ENCODE data around the gene BRCA2. TPM values are rescaled to one million over a fixed set of nuclear protein-coding genes. Genes with fewer than 3 reads are reported as not detected.

Gene BRCA2
- total RNA-seq, 4 donors from 2014 or later, result 2.1 to 6.1 (median 4.1) TPM

DNA sequence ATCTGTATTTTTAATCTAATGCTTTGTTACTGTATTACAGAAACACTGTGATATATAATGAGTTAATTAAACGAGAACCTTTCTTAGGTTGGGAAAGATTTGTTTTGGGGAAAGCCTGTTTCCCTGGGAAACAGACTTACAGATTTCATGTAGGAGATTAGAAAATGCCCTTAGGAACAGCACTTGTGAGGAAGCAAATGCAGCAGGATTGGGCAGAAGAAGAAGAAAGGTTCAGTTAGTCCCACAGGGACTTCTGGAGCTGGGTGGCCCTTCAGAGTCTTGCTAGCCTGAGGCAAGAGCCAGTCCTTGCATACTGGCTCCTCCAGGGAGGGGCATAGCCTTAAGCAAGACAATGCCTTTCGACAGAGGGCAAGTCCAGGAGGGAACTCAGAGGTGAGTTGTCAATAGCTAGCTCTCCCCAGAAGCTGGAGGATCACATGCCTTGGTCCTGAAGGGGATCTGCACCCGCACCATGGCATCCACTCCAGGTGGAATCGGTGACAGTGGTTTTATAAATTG lies 75.9 kb downstream of the BRCA2 start:
- 35 to 47% methylated on average over 4 of the region's 4 CpGs for WGBS, 2 donors
- TF ChIP-seq, protein P1, sequence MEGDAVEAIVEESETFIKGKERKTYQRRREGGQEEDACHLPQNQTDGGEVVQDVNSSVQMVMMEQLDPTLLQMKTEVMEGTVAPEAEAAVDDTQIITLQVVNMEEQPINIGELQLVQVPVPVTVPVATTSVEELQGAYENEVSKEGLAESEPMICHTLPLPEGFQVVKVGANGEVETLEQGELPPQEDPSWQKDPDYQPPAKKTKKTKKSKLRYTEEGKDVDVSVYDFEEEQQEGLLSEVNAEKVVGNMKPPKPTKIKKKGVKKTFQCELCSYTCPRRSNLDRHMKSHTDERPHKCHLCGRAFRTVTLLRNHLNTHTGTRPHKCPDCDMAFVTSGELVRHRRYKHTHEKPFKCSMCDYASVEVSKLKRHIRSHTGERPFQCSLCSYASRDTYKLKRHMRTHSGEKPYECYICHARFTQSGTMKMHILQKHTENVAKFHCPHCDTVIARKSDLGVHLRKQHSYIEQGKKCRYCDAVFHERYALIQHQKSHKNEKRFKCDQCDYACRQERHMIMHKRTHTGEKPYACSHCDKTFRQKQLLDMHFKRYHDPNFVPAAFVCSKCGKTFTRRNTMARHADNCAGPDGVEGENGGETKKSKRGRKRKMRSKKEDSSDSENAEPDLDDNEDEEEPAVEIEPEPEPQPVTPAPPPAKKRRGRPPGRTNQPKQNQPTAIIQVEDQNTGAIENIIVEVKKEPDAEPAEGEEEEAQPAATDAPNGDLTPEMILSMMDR (IDR thresholded peaks at IDR 0.05), result no peak
- TF ChIP-seq POLR2A (IDR thresholded peaks at IDR 0.05), result no peak
- H3K4me1 ChIP-seq, result peaks cover 0 to 17% (median 3%) of the 10 kb centered on the region in 3 donors
- DNase-seq, result no peak
- intact Hi-C loops (cut with DNase I), result no loop called here
- H3K9me3 ChIP-seq, result no peaks in the 10 kb centered on the region
- no peak overlapping the region for H3K27ac ChIP-seq
- H3K4me3 ChIP-seq, result no peak overlapping the region
- no peaks in the 10 kb centered on the region for H3K36me3 ChIP-seq
- H3K27me3 ChIP-seq, result no peaks in the 10 kb centered on the region

DNA sequence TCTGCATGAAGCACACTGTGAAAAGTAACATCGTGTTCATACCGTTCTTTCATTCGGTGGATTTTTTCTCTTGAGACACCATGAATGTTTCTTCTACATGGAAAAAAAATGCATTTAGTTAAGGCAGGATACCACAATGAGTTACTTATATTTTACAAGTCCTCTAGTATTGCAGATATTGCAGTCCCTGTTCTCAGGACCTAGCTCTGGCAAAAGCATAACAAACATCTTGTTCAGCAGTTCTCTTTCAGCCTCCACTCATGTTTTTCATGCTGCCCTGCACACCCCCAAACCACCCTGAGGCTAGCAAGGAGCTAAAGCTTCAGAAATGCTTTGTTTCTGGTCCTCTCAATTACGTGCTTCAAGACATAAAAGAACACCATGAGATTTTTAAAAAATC lies 87.8 kb downstream of the BRCA2 start:
- intact Hi-C loops (cut with DNase I), result no loop called here
- no peaks in the 10 kb centered on the region for H3K27me3 ChIP-seq
- H3K4me1 ChIP-seq, result peaks cover 0 to 2% (median 0%) of the 10 kb centered on the region in 3 donors
- peaks cover 0 to 65% (median 0%) of the 10 kb centered on the region in 3 donors for H3K36me3 ChIP-seq
- no peak overlapping the region for H3K4me3 ChIP-seq
- no peak overlapping the region for H3K27ac ChIP-seq
- TF ChIP-seq POLR2A (IDR thresholded peaks at IDR 0.05), result no peak
- TF ChIP-seq, protein P1 (IDR thresholded peaks at IDR 0.05), result no peak
- no peaks in the 10 kb centered on the region for H3K9me3 ChIP-seq
- WGBS, 2 donors, result 90 to 92% methylated on average over 4 of the region's 4 CpGs
- DNase-seq, result no peak

DNA sequence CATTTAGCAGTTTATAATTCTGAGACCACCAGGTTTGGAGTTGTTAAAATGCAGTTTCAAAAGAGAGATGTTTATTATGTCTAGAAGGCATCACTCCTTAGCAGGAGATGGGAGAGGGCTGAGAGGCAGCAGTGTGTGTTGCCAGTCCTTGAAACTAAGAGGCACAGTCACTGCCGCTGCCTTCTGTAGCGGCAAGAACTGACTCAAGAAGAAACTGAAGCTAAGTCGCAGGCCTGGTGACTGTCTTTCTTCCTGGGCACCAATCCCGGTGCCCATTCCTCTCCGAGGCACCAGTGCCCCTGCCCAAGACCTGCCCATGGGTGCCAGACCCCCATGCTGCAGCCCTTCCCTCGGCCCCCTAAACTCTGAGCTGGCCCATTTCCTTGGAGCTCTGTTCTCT lies 92.5 kb downstream of the BRCA2 start:
- TF ChIP-seq POLR2A (IDR thresholded peaks at IDR 0.05), result no peak
- TF ChIP-seq, protein P1 (IDR thresholded peaks at IDR 0.05), result no peak
- intact Hi-C loops (cut with DNase I), result no loop called here
- H3K27me3 ChIP-seq, result no peaks in the 10 kb centered on the region
- WGBS, 2 donors, result 88 to 93% methylated on average over 6 of the region's 6 CpGs
- peaks cover 0 to 25% (median 7%) of the 10 kb centered on the region in 3 donors for H3K4me1 ChIP-seq
- H3K36me3 ChIP-seq, result peaks cover 0 to 43% (median 0%) of the 10 kb centered on the region in 3 donors
- H3K4me3 ChIP-seq, result no peak overlapping the region
- H3K27ac ChIP-seq, result no peak overlapping the region
- H3K9me3 ChIP-seq, result no peaks in the 10 kb centered on the region
- no peak for DNase-seq

DNA sequence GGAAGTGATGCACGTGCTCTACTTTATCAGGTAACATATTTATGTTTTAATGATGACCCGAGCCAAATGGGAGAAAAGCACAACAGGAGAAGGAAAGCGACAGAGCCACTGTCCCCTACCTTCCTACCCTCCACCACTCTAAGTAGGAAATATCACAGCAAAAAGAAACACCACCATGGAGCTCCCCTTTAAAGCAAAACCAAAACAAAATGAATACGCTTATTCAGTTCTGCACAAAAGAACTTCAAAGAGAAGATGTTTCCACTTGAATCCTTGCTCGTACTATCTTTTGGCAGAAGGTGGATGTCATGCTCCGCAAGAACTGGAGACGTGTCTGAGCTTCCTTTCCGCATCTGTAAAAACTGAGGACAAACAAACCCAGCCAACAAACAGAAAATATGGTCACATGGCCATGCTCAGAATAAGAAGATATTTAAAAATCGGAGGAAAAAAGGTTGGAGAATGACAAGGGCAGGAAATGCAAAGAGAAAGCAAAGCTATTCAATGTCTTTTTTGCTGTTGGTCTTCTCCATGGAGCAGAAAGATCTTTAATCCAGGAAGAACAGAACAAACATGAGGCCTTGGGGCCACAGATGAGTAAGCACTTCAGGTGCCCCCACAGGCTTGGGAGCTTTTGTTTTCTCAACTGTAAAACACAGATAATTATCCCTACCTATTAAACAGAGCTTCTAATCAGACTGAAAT lies 93.1 kb downstream of the BRCA2 start:
- Histone ChIP-seq H3K4me1 (peaks cover 0 to 25% (median 7%) of the 10 kb centered on the region in 3 donors), H3K36me3 (peaks cover 0 to 37% (median 0%) of the 10 kb centered on the region in 3 donors), H3K27ac (no peak overlapping the region), H3K9me3 (no peaks in the 10 kb centered on the region), H3K27me3 (no peaks in the 10 kb centered on the region), H3K4me3 (no peak overlapping the region)
- 72 to 73% methylated on average over 9 of the region's 9 CpGs for WGBS, 2 donors
- DNase-seq, result no peak
- intact Hi-C loops (cut with DNase I), result no loop called here
- TF ChIP-seq POLR2A (IDR thresholded peaks at IDR 0.05), result no peak
- TF ChIP-seq, protein P1 (IDR thresholded peaks at IDR 0.05), result no peak

DNA sequence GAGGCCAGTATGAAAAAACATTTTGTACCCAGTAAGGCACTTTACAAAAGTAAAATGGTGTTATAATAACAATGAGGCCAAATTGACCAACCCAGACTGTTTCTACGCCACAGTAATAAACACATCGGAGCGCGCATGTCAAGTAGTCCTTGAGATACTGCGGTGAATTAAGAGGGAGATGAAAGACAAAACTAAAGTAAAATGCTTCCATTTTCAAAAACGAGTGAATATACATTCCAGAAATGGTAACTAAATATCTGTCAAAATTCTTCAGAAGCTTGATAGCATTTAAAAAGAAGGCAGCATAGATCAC lies 93.6 kb downstream of the BRCA2 start:
- TF ChIP-seq POLR2A (IDR thresholded peaks at IDR 0.05), result no peak
- WGBS, 2 donors, result 90 to 92% methylated on average over 6 of the region's 6 CpGs
- Histone ChIP-seq H3K27me3 (no peaks in the 10 kb centered on the region), H3K4me3 (no peak overlapping the region), H3K9me3 (no peaks in the 10 kb centered on the region), H3K36me3 (peaks cover 0 to 34% (median 0%) of the 10 kb centered on the region in 3 donors), H3K4me1 (peaks cover 0 to 25% (median 7%) of the 10 kb centered on the region in 3 donors), H3K27ac (no peak overlapping the region)
- no peak for DNase-seq
- intact Hi-C loops (cut with DNase I), result no loop called here

Measured in esophagus squamous epithelium (tissue), 5 donors.